ENCODE results near the gene KCNQ1.

KCNQ1 gene

DNA sequence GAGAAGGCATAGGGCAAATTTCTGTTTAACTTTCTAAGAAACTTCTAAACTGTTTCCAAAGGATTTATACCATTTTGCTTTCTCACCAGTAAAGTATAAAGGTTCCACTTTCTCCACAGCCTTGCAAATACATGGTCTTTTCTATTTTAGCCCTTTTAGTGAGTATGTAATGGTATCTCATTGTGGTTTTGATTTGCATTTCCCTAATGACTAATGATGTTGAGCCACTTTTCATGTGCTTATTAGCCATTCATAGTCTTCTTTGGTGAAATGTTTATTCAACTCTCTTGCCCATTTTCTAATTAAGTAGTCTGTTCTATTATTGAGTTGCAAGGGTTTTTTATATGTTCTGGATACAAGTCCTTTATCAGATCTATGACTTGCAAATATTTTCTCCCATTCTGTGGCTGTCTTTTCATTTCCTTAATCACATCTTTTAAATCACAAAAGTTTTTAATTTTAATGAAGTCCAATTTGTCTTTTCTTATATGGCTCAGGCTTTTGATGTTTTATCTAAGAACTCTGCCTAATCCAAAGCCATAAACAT lies 338.8 kb downstream of the KCNQ1 start:
- TF ChIP-seq, protein P1, sequence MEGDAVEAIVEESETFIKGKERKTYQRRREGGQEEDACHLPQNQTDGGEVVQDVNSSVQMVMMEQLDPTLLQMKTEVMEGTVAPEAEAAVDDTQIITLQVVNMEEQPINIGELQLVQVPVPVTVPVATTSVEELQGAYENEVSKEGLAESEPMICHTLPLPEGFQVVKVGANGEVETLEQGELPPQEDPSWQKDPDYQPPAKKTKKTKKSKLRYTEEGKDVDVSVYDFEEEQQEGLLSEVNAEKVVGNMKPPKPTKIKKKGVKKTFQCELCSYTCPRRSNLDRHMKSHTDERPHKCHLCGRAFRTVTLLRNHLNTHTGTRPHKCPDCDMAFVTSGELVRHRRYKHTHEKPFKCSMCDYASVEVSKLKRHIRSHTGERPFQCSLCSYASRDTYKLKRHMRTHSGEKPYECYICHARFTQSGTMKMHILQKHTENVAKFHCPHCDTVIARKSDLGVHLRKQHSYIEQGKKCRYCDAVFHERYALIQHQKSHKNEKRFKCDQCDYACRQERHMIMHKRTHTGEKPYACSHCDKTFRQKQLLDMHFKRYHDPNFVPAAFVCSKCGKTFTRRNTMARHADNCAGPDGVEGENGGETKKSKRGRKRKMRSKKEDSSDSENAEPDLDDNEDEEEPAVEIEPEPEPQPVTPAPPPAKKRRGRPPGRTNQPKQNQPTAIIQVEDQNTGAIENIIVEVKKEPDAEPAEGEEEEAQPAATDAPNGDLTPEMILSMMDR (IDR thresholded peaks at IDR 0.05; ENCODE audit: insufficient read depth, low read length, poor library complexity, severe bottlenecking) = no peak
- no peak for TF ChIP-seq EZH2phosphoT487 (conservative IDR thresholded peaks at IDR 0.05; ENCODE audit: low read length)
- Histone ChIP-seq H3K27ac (ENCODE audit: low read depth, low read length) (no peak overlapping the region), H3F3A (ENCODE audit: insufficient read depth) (no peaks in the 10 kb centered on the region), H3K4me2 (ENCODE audit: low read depth, low read length, poor library complexity, severe bottlenecking) (no peak overlapping the region), H3K4me3 (ENCODE audit: insufficient read depth, low read length, poor library complexity, severe bottlenecking) (no peak overlapping the region), H3K36me3 (ENCODE audit: low read length) (no peaks in the 10 kb centered on the region), H3K9me2 (replicated peaks; ENCODE audit: insufficient read depth, low read length) (no peaks in the 10 kb centered on the region), H3K27me3 (ENCODE audit: low read length) (peaks cover 4% of the 10 kb centered on the region; the same call in 1 of the 2 replicates), H3K9me3 (ENCODE audit: insufficient read depth, low read length) (no peaks in the 10 kb centered on the region), H4K20me1 (ENCODE audit: low read depth, low read length) (no peaks in the 10 kb centered on the region), H2AFZ (ENCODE audit: low read depth, low read length, severe bottlenecking) (no peak overlapping the region), H3K9ac (ENCODE audit: low read length) (no peak overlapping the region), H3K79me2 (ENCODE audit: insufficient read depth, low read length) (no peaks in the 10 kb centered on the region)

DNA sequence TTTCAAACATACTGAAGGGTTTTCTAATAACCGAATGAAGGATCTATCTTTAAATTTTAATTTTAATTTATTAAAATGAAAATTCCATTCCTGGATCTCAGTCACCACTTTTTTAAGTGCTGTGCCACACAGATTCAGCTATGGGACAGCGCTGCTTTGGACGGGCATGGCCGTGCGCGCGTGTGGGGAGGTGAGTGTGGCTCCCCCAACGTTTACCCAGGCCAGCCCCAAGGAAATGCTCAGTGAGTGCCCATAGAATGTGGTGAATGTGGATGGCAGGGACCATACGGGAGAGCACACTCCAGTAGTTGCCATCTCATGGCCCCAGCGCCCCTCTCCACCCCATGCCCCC lies 343.0 kb downstream of the KCNQ1 start:
- Histone ChIP-seq H3K27me3 (ENCODE audit: low read length) (peaks cover 4% of the 10 kb centered on the region; the same call in 1 of the 2 replicates), H3K9me3 (ENCODE audit: insufficient read depth, low read length) (no peaks in the 10 kb centered on the region), H3K27ac (ENCODE audit: low read depth, low read length) (no peak overlapping the region), H2AFZ (ENCODE audit: low read depth, low read length, severe bottlenecking) (no peak overlapping the region), H3K9ac (ENCODE audit: low read length) (no peak overlapping the region), H3K9me2 (replicated peaks; ENCODE audit: insufficient read depth, low read length) (no peaks in the 10 kb centered on the region), H3F3A (ENCODE audit: insufficient read depth) (no peaks in the 10 kb centered on the region), H3K79me2 (ENCODE audit: insufficient read depth, low read length) (no peaks in the 10 kb centered on the region), H3K4me3 (ENCODE audit: insufficient read depth, low read length, poor library complexity, severe bottlenecking) (no peak overlapping the region), H3K4me2 (ENCODE audit: low read depth, low read length, poor library complexity, severe bottlenecking) (no peak overlapping the region), H3K36me3 (ENCODE audit: low read length) (no peaks in the 10 kb centered on the region), H4K20me1 (ENCODE audit: low read depth, low read length) (no peaks in the 10 kb centered on the region)
- no peak for TF ChIP-seq EZH2phosphoT487 (conservative IDR thresholded peaks at IDR 0.05; ENCODE audit: low read length)
- TF ChIP-seq, protein P1 (IDR thresholded peaks at IDR 0.05; ENCODE audit: insufficient read depth, low read length, poor library complexity, severe bottlenecking) = no peak

DNA sequence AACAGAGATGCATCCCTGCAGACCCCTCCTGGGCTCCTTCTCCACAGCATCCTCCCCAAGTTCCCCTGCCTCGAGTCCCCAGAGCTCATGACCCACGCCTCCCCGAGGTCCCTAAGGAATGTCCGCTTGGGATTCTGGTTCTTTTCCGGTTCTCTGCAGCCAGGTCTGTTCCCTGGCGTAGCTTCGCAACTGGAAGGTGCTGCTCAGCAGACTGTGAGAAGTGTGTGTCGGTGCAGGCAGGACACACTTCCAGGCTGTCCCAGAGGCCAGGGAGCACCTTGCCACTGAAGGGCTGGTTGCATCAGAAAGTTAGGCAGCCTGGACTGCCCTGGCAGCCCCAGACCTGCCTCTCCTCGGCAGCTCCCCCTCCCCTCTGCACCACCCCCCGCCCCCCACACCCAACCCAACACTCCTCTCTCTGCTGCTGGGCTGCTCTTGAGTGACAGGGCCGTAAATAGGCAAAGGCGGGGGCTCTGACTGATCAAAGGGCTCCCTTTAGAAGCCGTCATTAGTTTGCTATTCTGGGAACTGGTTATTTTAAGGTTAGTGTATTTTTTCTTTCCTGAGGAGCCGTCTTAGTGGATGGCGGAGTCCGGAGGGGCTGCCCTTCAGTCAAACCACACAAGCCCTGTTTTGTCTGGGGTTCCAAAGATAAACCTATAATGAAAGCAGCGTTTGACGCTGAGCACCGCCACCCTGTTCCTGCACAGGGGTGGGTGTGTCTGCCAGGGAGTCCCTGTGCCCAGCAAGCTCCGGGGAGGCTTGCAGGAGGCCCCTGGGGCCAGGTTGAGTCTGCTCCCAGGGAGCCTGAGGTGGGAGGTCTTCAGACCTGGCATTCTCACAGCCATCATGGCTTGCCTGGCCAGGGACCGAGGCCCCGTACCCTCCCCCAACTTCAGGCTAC lies 343.6 kb downstream of the KCNQ1 start:
- H3K27ac ChIP-seq (ENCODE audit: low read depth, low read length) = no peak overlapping the region
- H3K4me2 ChIP-seq (ENCODE audit: low read depth, low read length, poor library complexity, severe bottlenecking) = no peak overlapping the region
- H3K9me2 ChIP-seq (replicated peaks; ENCODE audit: insufficient read depth, low read length) = no peaks in the 10 kb centered on the region
- H3K9me3 ChIP-seq (ENCODE audit: insufficient read depth, low read length) = no peaks in the 10 kb centered on the region
- H3K36me3 ChIP-seq (ENCODE audit: low read length) = no peaks in the 10 kb centered on the region
- H3K4me3 ChIP-seq (ENCODE audit: insufficient read depth, low read length, poor library complexity, severe bottlenecking) = no peak overlapping the region
- TF ChIP-seq, protein P1 (IDR thresholded peaks at IDR 0.05; ENCODE audit: insufficient read depth, low read length, poor library complexity, severe bottlenecking) = no peak
- no peak for TF ChIP-seq EZH2phosphoT487 (conservative IDR thresholded peaks at IDR 0.05; ENCODE audit: low read length)
- H3K9ac ChIP-seq (ENCODE audit: low read length) = no peak overlapping the region
- H2AFZ ChIP-seq (ENCODE audit: low read depth, low read length, severe bottlenecking) = no peak overlapping the region
- H3F3A ChIP-seq (ENCODE audit: insufficient read depth) = no peaks in the 10 kb centered on the region
- H4K20me1 ChIP-seq (ENCODE audit: low read depth, low read length) = no peaks in the 10 kb centered on the region
- peaks cover 4% of the 10 kb centered on the region; the same call in 1 of the 2 replicates for H3K27me3 ChIP-seq (ENCODE audit: low read length)
- no peaks in the 10 kb centered on the region for H3K79me2 ChIP-seq (ENCODE audit: insufficient read depth, low read length)
